ENCODE measurements around the gene CPT2. TPM values are rescaled to one million over a fixed set of nuclear protein-coding genes. Genes with fewer than 3 reads are reported as not detected.
A peak's percentile ranks its signal among the peaks of the same experiment; 100 is the strongest.

Gene CPT2
- total and polyA plus RNA-seq, 9 of the 15 experiments (the other 6 are each of a cell fraction or from before 2014, with no cell fraction given), result 7.6 to 25.1 (median 16.8) TPM

DNA sequence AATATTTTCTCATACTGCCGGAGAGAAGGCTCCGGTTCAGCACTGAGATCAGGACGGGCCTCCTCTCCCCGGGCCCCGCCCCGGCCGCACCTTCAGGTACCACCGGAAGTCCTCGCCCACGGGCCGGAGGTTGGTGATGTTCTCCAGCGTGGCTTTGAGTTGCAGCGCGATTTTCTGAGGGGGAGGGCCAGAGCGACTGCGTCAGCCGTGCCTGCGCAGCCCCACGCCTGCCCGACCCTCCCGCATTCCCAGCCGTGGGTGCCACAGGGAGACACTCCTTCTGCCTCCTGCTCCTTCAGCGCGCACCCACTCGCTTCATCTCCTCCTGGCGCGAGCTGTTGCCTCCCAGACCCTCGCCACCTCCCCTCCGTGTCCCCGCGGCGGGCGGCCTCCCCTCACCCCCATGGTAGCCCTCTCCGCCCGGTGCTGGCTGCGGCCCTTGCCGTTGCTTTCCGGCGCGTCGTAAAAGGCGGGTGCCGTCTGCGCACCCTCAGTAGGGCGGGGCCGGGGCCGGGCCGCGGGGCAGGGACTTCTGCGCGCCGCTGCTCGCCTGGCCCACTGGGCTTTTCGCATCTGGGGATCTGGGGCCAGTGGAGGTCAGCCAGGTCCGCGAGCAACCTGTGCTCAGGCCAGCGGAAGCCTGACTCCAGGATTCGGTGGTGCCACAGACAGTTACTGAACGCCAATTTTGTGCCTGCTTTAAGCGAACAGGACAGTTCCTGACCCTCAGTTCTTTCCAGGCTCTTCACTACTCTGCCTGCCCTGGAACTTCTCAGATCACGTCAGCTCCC, 23.7 kb downstream of the CPT2 start, which contains the start of gene CZIB (continued):
- TF ChIP-seq, protein P1, sequence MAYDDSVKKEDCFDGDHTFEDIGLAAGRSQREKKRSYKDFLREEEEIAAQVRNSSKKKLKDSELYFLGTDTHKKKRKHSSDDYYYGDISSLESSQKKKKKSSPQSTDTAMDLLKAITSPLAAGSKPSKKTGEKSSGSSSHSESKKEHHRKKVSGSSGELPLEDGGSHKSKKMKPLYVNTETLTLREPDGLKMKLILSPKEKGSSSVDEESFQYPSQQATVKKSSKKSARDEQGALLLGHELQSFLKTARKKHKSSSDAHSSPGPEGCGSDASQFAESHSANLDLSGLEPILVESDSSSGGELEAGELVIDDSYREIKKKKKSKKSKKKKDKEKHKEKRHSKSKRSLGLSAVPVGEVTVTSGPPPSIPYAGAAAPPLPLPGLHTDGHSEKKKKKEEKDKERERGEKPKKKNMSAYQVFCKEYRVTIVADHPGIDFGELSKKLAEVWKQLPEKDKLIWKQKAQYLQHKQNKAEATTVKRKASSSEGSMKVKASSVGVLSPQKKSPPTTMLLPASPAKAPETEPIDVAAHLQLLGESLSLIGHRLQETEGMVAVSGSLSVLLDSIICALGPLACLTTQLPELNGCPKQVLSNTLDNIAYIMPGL (CRISPR knock-in tag; IDR thresholded peaks at IDR 0.05), result 0 out of 2 replicates have a peak, but pooled peaks have one; percentile 66
- peak; percentile 88 for TF ChIP-seq SP1 (CRISPR knock-in tag; IDR thresholded peaks at IDR 0.05)
- TF ChIP-seq, protein P2, sequence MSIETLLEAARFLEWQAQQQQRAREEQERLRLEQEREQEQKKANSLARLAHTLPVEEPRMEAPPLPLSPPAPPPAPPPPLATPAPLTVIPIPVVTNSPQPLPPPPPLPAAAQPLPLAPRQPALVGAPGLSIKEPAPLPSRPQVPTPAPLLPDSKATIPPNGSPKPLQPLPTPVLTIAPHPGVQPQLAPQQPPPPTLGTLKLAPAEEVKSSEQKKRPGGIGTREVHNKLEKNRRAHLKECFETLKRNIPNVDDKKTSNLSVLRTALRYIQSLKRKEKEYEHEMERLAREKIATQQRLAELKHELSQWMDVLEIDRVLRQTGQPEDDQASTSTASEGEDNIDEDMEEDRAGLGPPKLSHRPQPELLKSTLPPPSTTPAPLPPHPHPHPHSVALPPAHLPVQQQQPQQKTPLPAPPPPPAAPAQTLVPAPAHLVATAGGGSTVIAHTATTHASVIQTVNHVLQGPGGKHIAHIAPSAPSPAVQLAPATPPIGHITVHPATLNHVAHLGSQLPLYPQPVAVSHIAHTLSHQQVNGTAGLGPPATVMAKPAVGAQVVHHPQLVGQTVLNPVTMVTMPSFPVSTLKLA (conservative IDR thresholded peaks at IDR 0.05), result peak; percentile 88 to 96
- no peak for TF ChIP-seq ZNF3 (CRISPR knock-in tag; IDR thresholded peaks at IDR 0.05)
- peak; percentile 93 for TF ChIP-seq OTX1 (CRISPR knock-in tag; IDR thresholded peaks at IDR 0.05)
- TF ChIP-seq POLR2A (conservative IDR thresholded peaks at IDR 0.05), result peak; percentile 100
- no peak for TF ChIP-seq ASH1L (IDR thresholded peaks at IDR 0.05; ENCODE audit: borderline replicate concordance, low read depth, partially characterized antibody)
- no peak; the same call in 1 of the 2 replicates for TF ChIP-seq SRSF3 (IDR thresholded peaks at IDR 0.05; ENCODE audit: insufficient read depth, low read length)
- TF ChIP-seq SMARCA4 (IDR thresholded peaks at IDR 0.05), result 0 out of 2 replicates have a peak, but pooled peaks have one; percentile 46
- TF ChIP-seq DACH1 (IDR thresholded peaks at IDR 0.05; ENCODE audit: partially characterized antibody), result no peak
- TF ChIP-seq BACH1 (tag; IDR thresholded peaks at IDR 0.05), result no peak
- peak; percentile 76 for TF ChIP-seq MEIS2 (IDR thresholded peaks at IDR 0.05; ENCODE audit: partially characterized antibody)
- TF ChIP-seq ZNF134 (CRISPR knock-in tag; conservative IDR thresholded peaks at IDR 0.05), result no peak
- TF ChIP-seq, protein P3, sequence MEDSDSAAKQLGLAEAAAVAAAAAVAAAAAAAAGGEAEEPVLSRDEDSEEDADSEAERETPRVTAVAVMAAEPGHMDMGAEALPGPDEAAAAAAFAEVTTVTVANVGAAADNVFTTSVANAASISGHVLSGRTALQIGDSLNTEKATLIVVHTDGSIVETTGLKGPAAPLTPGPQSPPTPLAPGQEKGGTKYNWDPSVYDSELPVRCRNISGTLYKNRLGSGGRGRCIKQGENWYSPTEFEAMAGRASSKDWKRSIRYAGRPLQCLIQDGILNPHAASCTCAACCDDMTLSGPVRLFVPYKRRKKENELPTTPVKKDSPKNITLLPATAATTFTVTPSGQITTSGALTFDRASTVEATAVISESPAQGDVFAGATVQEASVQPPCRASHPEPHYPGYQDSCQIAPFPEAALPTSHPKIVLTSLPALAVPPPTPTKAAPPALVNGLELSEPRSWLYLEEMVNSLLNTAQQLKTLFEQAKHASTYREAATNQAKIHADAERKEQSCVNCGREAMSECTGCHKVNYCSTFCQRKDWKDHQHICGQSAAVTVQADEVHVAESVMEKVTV (CRISPR knock-in tag; IDR thresholded peaks at IDR 0.05), result no peak
- TF ChIP-seq, protein P4, sequence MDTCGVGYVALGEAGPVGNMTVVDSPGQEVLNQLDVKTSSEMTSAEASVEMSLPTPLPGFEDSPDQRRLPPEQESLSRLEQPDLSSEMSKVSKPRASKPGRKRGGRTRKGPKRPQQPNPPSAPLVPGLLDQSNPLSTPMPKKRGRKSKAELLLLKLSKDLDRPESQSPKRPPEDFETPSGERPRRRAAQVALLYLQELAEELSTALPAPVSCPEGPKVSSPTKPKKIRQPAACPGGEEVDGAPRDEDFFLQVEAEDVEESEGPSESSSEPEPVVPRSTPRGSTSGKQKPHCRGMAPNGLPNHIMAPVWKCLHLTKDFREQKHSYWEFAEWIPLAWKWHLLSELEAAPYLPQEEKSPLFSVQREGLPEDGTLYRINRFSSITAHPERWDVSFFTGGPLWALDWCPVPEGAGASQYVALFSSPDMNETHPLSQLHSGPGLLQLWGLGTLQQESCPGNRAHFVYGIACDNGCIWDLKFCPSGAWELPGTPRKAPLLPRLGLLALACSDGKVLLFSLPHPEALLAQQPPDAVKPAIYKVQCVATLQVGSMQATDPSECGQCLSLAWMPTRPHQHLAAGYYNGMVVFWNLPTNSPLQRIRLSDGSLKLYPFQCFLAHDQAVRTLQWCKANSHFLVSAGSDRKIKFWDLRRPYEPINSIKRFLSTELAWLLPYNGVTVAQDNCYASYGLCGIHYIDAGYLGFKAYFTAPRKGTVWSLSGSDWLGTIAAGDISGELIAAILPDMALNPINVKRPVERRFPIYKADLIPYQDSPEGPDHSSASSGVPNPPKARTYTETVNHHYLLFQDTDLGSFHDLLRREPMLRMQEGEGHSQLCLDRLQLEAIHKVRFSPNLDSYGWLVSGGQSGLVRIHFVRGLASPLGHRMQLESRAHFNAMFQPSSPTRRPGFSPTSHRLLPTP (IDR thresholded peaks at IDR 0.05; ENCODE audit: borderline replicate concordance, extremely low read depth, insufficient read length), result no peak
- TF ChIP-seq PHTF2 (CRISPR knock-in tag; IDR thresholded peaks at IDR 0.05), result no peak
- TF ChIP-seq SLC30A9 (CRISPR knock-in tag; IDR thresholded peaks at IDR 0.05), result no peak
- no peak for TF ChIP-seq ETS2 (tag; IDR thresholded peaks at IDR 0.05; ENCODE audit: borderline replicate concordance, poor library complexity, severe bottlenecking)
- TF ChIP-seq, protein P5, sequence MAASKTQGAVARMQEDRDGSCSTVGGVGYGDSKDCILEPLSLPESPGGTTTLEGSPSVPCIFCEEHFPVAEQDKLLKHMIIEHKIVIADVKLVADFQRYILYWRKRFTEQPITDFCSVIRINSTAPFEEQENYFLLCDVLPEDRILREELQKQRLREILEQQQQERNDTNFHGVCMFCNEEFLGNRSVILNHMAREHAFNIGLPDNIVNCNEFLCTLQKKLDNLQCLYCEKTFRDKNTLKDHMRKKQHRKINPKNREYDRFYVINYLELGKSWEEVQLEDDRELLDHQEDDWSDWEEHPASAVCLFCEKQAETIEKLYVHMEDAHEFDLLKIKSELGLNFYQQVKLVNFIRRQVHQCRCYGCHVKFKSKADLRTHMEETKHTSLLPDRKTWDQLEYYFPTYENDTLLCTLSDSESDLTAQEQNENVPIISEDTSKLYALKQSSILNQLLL (CRISPR knock-in tag; IDR thresholded peaks at IDR 0.05; ENCODE audit: borderline replicate concordance), result no peak
